Astrocyte of the hippocampus (primary cell): ENCODE results near the gene TCEA2.

ENCODE experiments used
- DNase-seq: peaks from one replicate; pipeline ENCODE4 v3.0.0; 2011; ENCODE audit warnings: low read depth, low spot score

Gene TCEA2

GRCh38 chr20:64048402-64049044 lies 14.5 kb upstream of the TCEA2 start:
- peak; percentile 48 for DNase-seq

GRCh38 chr20:64049060-64049877 lies 13.7 kb upstream of the TCEA2 start, which contains the start of gene SOX18:
SOX18 (minus strand) TSS chr20:64049639; CDS start chr20:64049516, 123 bp downstream.
- peak; percentile 52 for DNase-seq

- no peak for DNase-seq
Measured at GRCh38 chr20:64049878-64050260, 13.1 kb upstream of the TCEA2 start.

- DNase-seq, result no peak
Measured at GRCh38 chr20:64050261-64051032, 12.6 kb upstream of the TCEA2 start.

- no peak for DNase-seq
Measured at GRCh38 chr20:64051033-64051452, 12.0 kb upstream of the TCEA2 start.

- no peak for DNase-seq
Measured at GRCh38 chr20:64051561-64052325, 11.3 kb upstream of the TCEA2 start.

- DNase-seq, result no peak
Measured at GRCh38 chr20:64052326-64052722, 10.7 kb upstream of the TCEA2 start.

GRCh38 chr20:64052987-64053840 lies 9.8 kb upstream of the TCEA2 start:
- no peak for DNase-seq

- DNase-seq, result peak; percentile 58
Measured at GRCh38 chr20:64053841-64054661, 8.9 kb upstream of the TCEA2 start.

- no peak for DNase-seq
Measured at GRCh38 chr20:64055396-64055892, 7.6 kb upstream of the TCEA2 start.

- peak; percentile 78 for DNase-seq
Measured at GRCh38 chr20:64055893-64056638, 6.9 kb upstream of the TCEA2 start.

- no peak for DNase-seq
Measured at GRCh38 chr20:64056639-64056888, 6.4 kb upstream of the TCEA2 start.

- no peak for DNase-seq
Measured at GRCh38 chr20:64056889-64057627, 5.9 kb upstream of the TCEA2 start.

GRCh38 chr20:64057628-64058498 lies 5.1 kb upstream of the TCEA2 start:
- peak; percentile 84 for DNase-seq

GRCh38 chr20:64058536-64058935 lies 4.5 kb upstream of the TCEA2 start:
- DNase-seq, result peak; percentile 51

GRCh38 chr20:64062276-64062595 lies 762 bp upstream of the TCEA2 start:
- no peak for DNase-seq

GRCh38 chr20:64063389-64064144 lies 569 bp downstream of the TCEA2 start:
- DNase-seq, result peak; percentile 47
